IMR-90 (cell line): ENCODE data around the gene THOC6. TPM values are rescaled to one million over a fixed set of nuclear protein-coding genes. Genes with fewer than 3 reads are reported as not detected.
A peak's percentile ranks its signal among the peaks of the same experiment; 100 is the strongest.

Experiments
- ATAC-seq: fragments of 200-7000 bp; cut with Tn5 transposase; 2 replicates; pipeline ENCODE4 v1.9.1; 2020; ENCODE audit warnings: low read depth, mild to moderate bottlenecking, moderate library complexity
- BruUV-seq: library from RNA; stranded (reverse); fragments of 400-500 nt; replicated peaks from 2 replicates; lab custom pipeline; 2021; lab: Mats Ljungman, UMichigan
- CTCF ChIA-PET: fragments of 300-600 bp; formaldehyde crosslinking; extraction: SDS; loops from one replicate; lab custom pipeline; 2021; ENCODE audit warnings: antibody characterized with exemption; lab: Yijun Ruan, JAX
- POLR2A ChIA-PET: fragments of 300-600 bp; sonication (Branson Sonifier 250); formaldehyde crosslinking; loops from one replicate; lab custom pipeline; 2022; ENCODE audit warnings: antibody characterized with exemption; ENCODE audit not compliant: unreplicated experiment; lab: Charles Lee
- DNase-seq: peaks from one replicate; pipeline ENCODE4 v3.0.0; 2013
- H2AFZ ChIP-seq: replicated peaks from 2 replicates; pipeline ENCODE3; 2013; ENCODE audit warnings: low read length, mild to moderate bottlenecking; ENCODE audit not compliant: poor library complexity
- H2AK5ac ChIP-seq: 2 replicates; pipeline ENCODE4 v1.6.1; 2013; ENCODE audit warnings: low read depth, low read length, inconsistent platforms
- H2AK9ac ChIP-seq: replicated peaks from 2 replicates; pipeline ENCODE3; 2013; ENCODE audit warnings: mild to moderate bottlenecking, low read depth, low read length, moderate library complexity; ENCODE audit not compliant: poor library complexity
- H2BK120ac ChIP-seq: 2 replicates; pipeline ENCODE4 v1.6.1; 2013; ENCODE audit warnings: low read depth, low read length, inconsistent platforms
- H2BK15ac ChIP-seq: 3 replicates; pipeline ENCODE4 v1.6.1; 2013; ENCODE audit warnings: low read depth, low read length, inconsistent platforms
- H2BK20ac ChIP-seq: 2 replicates; pipeline ENCODE4 v1.6.1; 2013; ENCODE audit warnings: low read depth, mild to moderate bottlenecking, inconsistent platforms, low read length, moderate library complexity
- H2BK5ac ChIP-seq: 2 replicates; pipeline ENCODE4 v1.6.1; 2013; ENCODE audit warnings: mild to moderate bottlenecking, low read depth, low read length, inconsistent platforms; ENCODE audit not compliant: poor library complexity, severe bottlenecking
- H3K14ac ChIP-seq: replicated peaks from 2 replicates; pipeline ENCODE4 v1.6.1; 2013; ENCODE audit warnings: low read depth, low read length, inconsistent platforms
- H3K18ac ChIP-seq: 2 replicates; pipeline ENCODE4 v1.6.1; 2013; ENCODE audit warnings: low read depth, low read length, control low read depth
- H3K23ac ChIP-seq: 2 replicates; pipeline ENCODE4 v1.6.1; 2013; ENCODE audit warnings: low read depth, low read length, inconsistent platforms
- H3K27ac ChIP-seq: 2 replicates; pipeline ENCODE4 v1.5.1; 2013; ENCODE audit warnings: mild to moderate bottlenecking, control low read depth, low read length; ENCODE audit not compliant: insufficient read depth
- H3K27me3 ChIP-seq: 2 replicates; pipeline ENCODE4 v1.6.1; 2013; ENCODE audit warnings: low read length; ENCODE audit not compliant: control insufficient read depth, insufficient read depth
- H3K36me3 ChIP-seq: 2 replicates; pipeline ENCODE4 v1.6.1; 2013; ENCODE audit warnings: low read length, mixed read lengths; ENCODE audit not compliant: control insufficient read depth, insufficient read depth
- H3K4ac ChIP-seq: 2 replicates; pipeline ENCODE4 v1.6.1; 2013; ENCODE audit warnings: low read depth, low read length, inconsistent platforms
- H3K4me1 ChIP-seq: 2 replicates; pipeline ENCODE4 v1.6.1; 2013; ENCODE audit warnings: low read length, mixed read lengths; ENCODE audit not compliant: control insufficient read depth, insufficient read depth
- H3K4me2 ChIP-seq: 2 replicates; pipeline ENCODE4 v1.6.1; 2013; ENCODE audit warnings: low read depth, mild to moderate bottlenecking, control low read depth, low read length, moderate library complexity
- H3K4me3 ChIP-seq: 2 replicates; pipeline ENCODE4 v1.5.1; 2013; ENCODE audit warnings: low read depth, mild to moderate bottlenecking, control low read depth, low read length, moderate library complexity; ENCODE audit not compliant: insufficient read depth
- H3K56ac ChIP-seq: 2 replicates; pipeline ENCODE4 v1.6.1; 2013; ENCODE audit warnings: low read length, inconsistent platforms; ENCODE audit not compliant: insufficient read depth; ENCODE audit errors: extremely low read depth
- H3K79me1 ChIP-seq, 2 experiments: 2 replicates each; pipeline ENCODE4 v1.6.1; 2013; ENCODE audit warnings: low read length in 2 of 2, inconsistent platforms in 1 of 2, low read depth in 1 of 2
- H3K9ac ChIP-seq: 2 replicates; pipeline ENCODE4 v1.6.1; 2013; ENCODE audit warnings: low read depth, low read length, control low read depth
- H3K9me1 ChIP-seq: 2 replicates; pipeline ENCODE4 v1.6.1; 2013; ENCODE audit warnings: low read length, inconsistent platforms; ENCODE audit not compliant: insufficient read depth
- H3K9me3 ChIP-seq: 2 replicates; pipeline ENCODE4 v1.6.1; 2013; ENCODE audit warnings: low read length; ENCODE audit not compliant: control insufficient read depth, insufficient read depth
- H4K20me1 ChIP-seq: 2 replicates; pipeline ENCODE4 v1.6.1; 2013; ENCODE audit warnings: low read length, inconsistent platforms; ENCODE audit not compliant: insufficient read depth
- H4K5ac ChIP-seq: 2 replicates; pipeline ENCODE4 v1.6.1; 2013; ENCODE audit warnings: mild to moderate bottlenecking, low read depth, low read length, control low read depth
- H4K8ac ChIP-seq, 2 experiments: 2 replicates each; pipeline ENCODE4 v1.6.1; 2013; ENCODE audit warnings: low read depth in 2 of 2, low read length in 2 of 2, control low read depth in 1 of 2, inconsistent platforms in 1 of 2
- H4K91ac ChIP-seq: 2 replicates; pipeline ENCODE4 v1.6.1; 2013; ENCODE audit warnings: low read depth, low read length, inconsistent platforms; ENCODE audit not compliant: insufficient read depth
- BHLHE40 ChIP-seq: fragments of 150-350 bp; IDR thresholded peaks from 2 replicates; pipeline ENCODE4 v1.6.1; 2016; ENCODE audit warnings: mild to moderate bottlenecking, low read depth, low read length
- CTCF ChIP-seq: conservative IDR thresholded peaks from 2 replicates; pipeline ENCODE4 v1.5.1; 2012; ENCODE audit warnings: mild to moderate bottlenecking, low read depth, low read length, improper control_type of control experiment
- ELK1 ChIP-seq: fragments of 150-350 bp; IDR thresholded peaks from 2 replicates; pipeline ENCODE4 v1.6.1; 2016; ENCODE audit warnings: low read depth, mild to moderate bottlenecking, low read length, moderate library complexity, borderline replicate concordance
- FOS ChIP-seq: fragments of 150-350 bp; IDR thresholded peaks from 2 replicates; pipeline ENCODE4 v1.6.1; 2016; ENCODE audit warnings: low read depth, low read length
- MAFK ChIP-seq: IDR thresholded peaks from 2 replicates; pipeline ENCODE4 v1.6.1; 2012; ENCODE audit warnings: low read depth, low read length, improper control_type of control experiment
- MAZ ChIP-seq: IDR thresholded peaks from 2 replicates; pipeline ENCODE4 v1.6.1; 2012; ENCODE audit warnings: low read depth, mild to moderate bottlenecking, low read length, improper control_type of control experiment, moderate library complexity, borderline replicate concordance
- MXI1 ChIP-seq: IDR thresholded peaks from 2 replicates; pipeline ENCODE4 v1.6.1; 2012; ENCODE audit warnings: low read depth, mild to moderate bottlenecking, low read length, moderate library complexity, borderline replicate concordance
- NFE2L2 ChIP-seq: fragments of 150-350 bp; IDR thresholded peaks from 2 replicates; pipeline ENCODE4 v1.6.1; 2016; ENCODE audit warnings: low read depth, mild to moderate bottlenecking, low read length
- POLR2A ChIP-seq: IDR thresholded peaks from 2 replicates; pipeline ENCODE4 v1.6.1; 2012; ENCODE audit warnings: mild to moderate bottlenecking, low read depth, low read length
- RAD21 ChIP-seq: IDR thresholded peaks from 2 replicates; pipeline ENCODE4 v1.6.1; 2012; ENCODE audit warnings: low read length, improper control_type of control experiment
- RCOR1 ChIP-seq: IDR thresholded peaks from 2 replicates; pipeline ENCODE4 v1.6.1; 2012; ENCODE audit warnings: mild to moderate bottlenecking, low read length, improper control_type of control experiment; ENCODE audit not compliant: insufficient replicate concordance
- RFX5 ChIP-seq: IDR thresholded peaks from 2 replicates; pipeline ENCODE4 v1.8.0; 2012; ENCODE audit warnings: low read depth, mild to moderate bottlenecking, low read length, moderate library complexity
- SMC3 ChIP-seq: fragments of 150-350 bp; IDR thresholded peaks from 2 replicates; pipeline ENCODE4 v1.6.1; 2016; ENCODE audit warnings: low read depth, mild to moderate bottlenecking, antibody characterized with exemption, low read length, moderate library complexity
- WGBS, 2 experiments: methylation state at CpG; one replicate each; pipeline versions ENCODE4 v1.1.5 to v1.1.7; 2013; ENCODE audit warnings: missing lambda C conversion rate in 2 of 2; ENCODE audit not compliant: insufficient read length in 1 of 2; ENCODE audit errors: extremely low coverage in 2 of 2; 5-methylcytosine and 5-hydroxymethylcytosine counted together
- dilution Hi-C: fragments of 300-500 bp; cut with HindIII; formaldehyde crosslinking; loops from one replicate; pipeline ENCODE4 v1.14.3; 2018; ENCODE audit warnings: low sequenced_read_pairs; ENCODE audit not compliant: unreplicated experiment
- in situ Hi-C: fragments of 300-500 bp; cut with MboI; formaldehyde crosslinking; loops from 3 replicates; pipeline ENCODE4 v1.14.3; 2019; ENCODE audit warnings: low sequenced_read_pairs, inconsistent platforms, mixed read lengths
- intact Hi-C: fragments of 100-400 bp; cut with micrococcal nuclease; formaldehyde crosslinking; loops from 2 replicates; pipeline ENCODE4 v1.10.0; 2022
- polyA plus RNA-seq, 3 experiments: library from polyadenylated mRNA; depleted of rRNA; stranded (reverse); fragments of >200 nt; gene quantifications; 2 replicates each; pipeline ENCODE4 v1.2.3, GENCODE V29; 2012; ENCODE audit warnings: low replicate concordance in 1 of 3
- total RNA-seq: library from RNA; depleted of rRNA; stranded (reverse); fragments of >200 nt; gene quantifications from 2 replicates; pipeline ENCODE4 v1.2.3, GENCODE V29; 2012

Gene THOC6
- total and polyA plus RNA-seq, 2 of the 4 experiments (the other 2 are of a cell fraction): 16.8 to 23.1 TPM

- H3K4me1 ChIP-seq: peaks cover 6% of the 10 kb centered on the region
- H3K9me1 ChIP-seq: 0 out of 2 replicates have a peak, but pooled peaks cover 4% of the 10 kb centered on the region
- peak within 1 kb of the TSS; percentile 82; the same call in 1 of the 2 replicates for H3K56ac ChIP-seq
- peak within 1 kb of the TSS; percentile 94 for H3K9ac ChIP-seq
- CTCF ChIA-PET: interaction anchor here (0.6 kb wide), 1 partner anchor 567 kb away, joined by 3 read pairs; no protein-coding TSS in a partner anchor
- peak; percentile 94 for ATAC-seq
- peak within 1 kb of the TSS; percentile 93 for H3K4me2 ChIP-seq
- peaks cover 14 to 22% of the 10 kb centered on the region in 2 experiments for H3K79me1 ChIP-seq
- peak within 1 kb of the TSS; percentile 98 for H2AFZ ChIP-seq
- peak within 1 kb of the TSS; percentile 94 for H3K4me3 ChIP-seq
- H2BK5ac ChIP-seq: peak within 1 kb of the TSS; percentile 95
- intact Hi-C loops: no loop called here
- H4K91ac ChIP-seq: peak within 1 kb of the TSS; percentile 93
- DNase-seq: peak; percentile 73
- H4K5ac ChIP-seq: peak within 1 kb of the TSS; percentile 99
- H2BK120ac ChIP-seq: peak within 1 kb of the TSS; percentile 64; the same call in 1 of the 2 replicates
- peak within 1 kb of the TSS; percentile 99 for H3K4ac ChIP-seq
- no peaks in the 10 kb centered on the region for H4K20me1 ChIP-seq
- 11% methylated on average over 50 of the region's 91 CpGs; no CpG with 5 or more reads in 1 of the 2 experiments for WGBS, 2 experiments
- H3K18ac ChIP-seq: peak within 1 kb of the TSS; percentile 95
- peak within 1 kb of the TSS; percentile 96 for H2AK5ac ChIP-seq
- dilution Hi-C loops: no loop called here
- POLR2A ChIA-PET: interaction anchor here (0.6 to 0.7 kb wide), 2 partner anchors 15 to 260 kb away, joined by 3 to 6 read pairs; partner anchors contain the start of gene PRSS27
- peak within 1 kb of the TSS; percentile 92 for H3K23ac ChIP-seq
- H2BK20ac ChIP-seq: no peak within 1 kb of the TSS
- H3K14ac ChIP-seq: peak within 1 kb of the TSS; percentile 99
- BruUV-seq: no TSS peak
- no peaks in the 10 kb centered on the region for H3K9me3 ChIP-seq
- no peak within 1 kb of the TSS for H2BK15ac ChIP-seq
- H3K27ac ChIP-seq: peak within 1 kb of the TSS; percentile 96
- in situ Hi-C loops: no loop called here
- no peaks in the 10 kb centered on the region for H3K36me3 ChIP-seq
- no peaks in the 10 kb centered on the region for H3K27me3 ChIP-seq
- peak within 1 kb of the TSS; percentile 89 to 99 for H4K8ac ChIP-seq
- peak within 1 kb of the TSS; percentile 99 for H2AK9ac ChIP-seq
- no peak for TF ChIP-seq RCOR1
- no peak for TF ChIP-seq FOS
- TF ChIP-seq NFE2L2: no peak
- peak; percentile 82 for TF ChIP-seq POLR2A
- no peak for TF ChIP-seq SMC3
- no peak for TF ChIP-seq ELK1
- no peak for TF ChIP-seq MAFK
- TF ChIP-seq RAD21: no peak
- TF ChIP-seq RFX5: no peak
- peak; percentile 90 for TF ChIP-seq MXI1
- no peak for TF ChIP-seq CTCF
- TF ChIP-seq MAZ: peak; percentile 46; the same call in 1 of the 2 replicates
- no peak for TF ChIP-seq BHLHE40
Measured at GRCh38 chr16:2980227-2981176, 43.3 kb upstream of the THOC6 start, which contains the start of gene PKMYT1. Gene PKMYT1, minus strand, starts transcription at chr16:2980446. Its CDS starts 789 bp downstream, at chr16:2979657.
